ENCODE results near the gene ADAMTS3.

Gene ADAMTS3

GRCh38 chr4:72513227-72513626, 55.8 kb downstream of the ADAMTS3 start:
- no peak overlapping the region for H3K4me3 ChIP-seq (ENCODE audit: low read length in 2 of 2)
- H3K27me3 ChIP-seq (ENCODE audit: control insufficient read depth in 1 of 2, insufficient read depth in 2 of 2, low read length in 2 of 2): no peaks in the 10 kb centered on the region
- H3K4me1 ChIP-seq (ENCODE audit: control insufficient read depth, insufficient read depth, low read length): no peaks in the 10 kb centered on the region
- H3K9me3 ChIP-seq (ENCODE audit: control insufficient read depth in 2 of 2, low read length in 2 of 2): no peaks in the 10 kb centered on the region
- H3K9ac ChIP-seq (ENCODE audit: low read length in 2 of 2): no peak overlapping the region
- no peak overlapping the region for H3K27ac ChIP-seq (ENCODE audit: low read length)
- H3K36me3 ChIP-seq (ENCODE audit: control insufficient read depth in 2 of 2, insufficient read depth in 2 of 2, low read length in 2 of 2): no peaks in the 10 kb centered on the region

DNA sequence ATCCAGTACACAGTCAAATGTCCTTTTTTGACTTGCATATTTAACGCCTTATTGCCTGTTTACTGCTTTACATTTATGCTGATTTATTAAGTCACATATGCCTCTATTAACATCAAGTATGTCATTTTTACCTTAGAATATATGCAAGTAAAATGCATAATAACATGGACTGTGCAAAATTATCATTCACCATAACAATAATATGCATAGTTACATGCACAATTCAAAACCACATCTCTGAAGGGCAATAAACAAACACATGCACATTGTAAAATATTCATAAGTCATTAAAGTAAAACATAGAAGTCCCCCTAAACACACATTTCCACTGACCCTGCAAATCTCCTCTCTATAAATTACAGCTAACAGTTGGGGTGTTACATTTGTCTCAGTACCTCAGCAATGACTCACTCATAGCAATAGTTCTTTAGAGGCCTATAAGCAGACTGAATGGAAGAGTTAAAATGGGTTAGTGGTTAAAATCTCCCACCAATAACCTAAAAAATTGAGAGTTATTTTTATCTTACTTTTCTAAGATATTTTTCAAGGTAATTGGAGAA, 61.1 kb downstream of the ADAMTS3 start:
- Histone ChIP-seq H3K27me3 (ENCODE audit: control insufficient read depth in 1 of 2, insufficient read depth in 2 of 2, low read length in 2 of 2) (no peaks in the 10 kb centered on the region), H3K4me3 (ENCODE audit: low read length in 2 of 2) (no peak overlapping the region), H3K36me3 (ENCODE audit: control insufficient read depth in 2 of 2, insufficient read depth in 2 of 2, low read length in 2 of 2) (no peaks in the 10 kb centered on the region), H3K9me3 (ENCODE audit: control insufficient read depth in 2 of 2, low read length in 2 of 2) (no peaks in the 10 kb centered on the region), H3K27ac (ENCODE audit: low read length) (no peak overlapping the region), H3K4me1 (ENCODE audit: control insufficient read depth, insufficient read depth, low read length) (no peaks in the 10 kb centered on the region), H3K9ac (ENCODE audit: low read length in 2 of 2) (no peak overlapping the region)

DNA sequence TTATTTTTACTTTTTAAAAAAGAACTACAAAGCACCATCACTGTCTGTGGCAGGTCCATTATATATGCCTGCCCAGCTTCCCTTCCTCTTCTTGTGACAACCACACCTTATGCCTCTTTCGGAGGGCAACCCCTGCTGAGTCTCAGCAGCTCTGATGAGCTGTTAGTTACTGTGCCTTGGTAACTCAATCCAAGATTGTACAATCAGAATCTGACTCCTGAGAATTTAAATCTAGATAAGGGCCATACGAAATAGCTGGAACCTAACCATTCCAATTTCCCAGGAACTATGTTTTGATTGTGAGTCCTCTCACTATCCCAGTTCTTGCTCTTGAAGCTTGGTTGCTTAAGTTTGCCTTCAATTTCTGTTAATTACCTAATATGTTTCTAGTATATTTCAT, 61.9 kb downstream of the ADAMTS3 start:
- Histone ChIP-seq H3K4me3 (ENCODE audit: low read length in 2 of 2) (no peak overlapping the region), H3K27me3 (ENCODE audit: control insufficient read depth in 1 of 2, insufficient read depth in 2 of 2, low read length in 2 of 2) (no peaks in the 10 kb centered on the region), H3K9ac (ENCODE audit: low read length in 2 of 2) (no peak overlapping the region), H3K27ac (ENCODE audit: low read length) (no peak overlapping the region), H3K36me3 (ENCODE audit: control insufficient read depth in 2 of 2, insufficient read depth in 2 of 2, low read length in 2 of 2) (no peaks in the 10 kb centered on the region), H3K4me1 (ENCODE audit: control insufficient read depth, insufficient read depth, low read length) (no peaks in the 10 kb centered on the region), H3K9me3 (ENCODE audit: control insufficient read depth in 2 of 2, low read length in 2 of 2) (no peaks in the 10 kb centered on the region)

- Histone ChIP-seq H3K27me3 (ENCODE audit: control insufficient read depth in 1 of 2, insufficient read depth in 2 of 2, low read length in 2 of 2) (no peaks in the 10 kb centered on the region), H3K4me1 (ENCODE audit: control insufficient read depth, insufficient read depth, low read length) (no peaks in the 10 kb centered on the region), H3K4me3 (ENCODE audit: low read length in 2 of 2) (no peak overlapping the region), H3K9me3 (ENCODE audit: control insufficient read depth in 2 of 2, low read length in 2 of 2) (no peaks in the 10 kb centered on the region), H3K36me3 (ENCODE audit: control insufficient read depth in 2 of 2, insufficient read depth in 2 of 2, low read length in 2 of 2) (no peaks in the 10 kb centered on the region), H3K27ac (ENCODE audit: low read length) (no peak overlapping the region), H3K9ac (ENCODE audit: low read length in 2 of 2) (no peak overlapping the region)
Measured at GRCh38 chr4:72505314-72505744, 63.7 kb downstream of the ADAMTS3 start.

- no peaks in the 10 kb centered on the region for H3K27me3 ChIP-seq (ENCODE audit: control insufficient read depth in 1 of 2, insufficient read depth in 2 of 2, low read length in 2 of 2)
- no peak overlapping the region for H3K4me3 ChIP-seq (ENCODE audit: low read length in 2 of 2)
- H3K36me3 ChIP-seq (ENCODE audit: control insufficient read depth in 2 of 2, insufficient read depth in 2 of 2, low read length in 2 of 2): no peaks in the 10 kb centered on the region
- no peaks in the 10 kb centered on the region for H3K4me1 ChIP-seq (ENCODE audit: control insufficient read depth, insufficient read depth, low read length)
- no peak overlapping the region for H3K27ac ChIP-seq (ENCODE audit: low read length)
- no peak overlapping the region for H3K9ac ChIP-seq (ENCODE audit: low read length in 2 of 2)
- no peaks in the 10 kb centered on the region for H3K9me3 ChIP-seq (ENCODE audit: control insufficient read depth in 2 of 2, low read length in 2 of 2)
Measured at GRCh38 chr4:72500214-72500613, 68.8 kb downstream of the ADAMTS3 start.

- H3K27ac ChIP-seq (ENCODE audit: low read length): no peak overlapping the region
- H3K9ac ChIP-seq (ENCODE audit: low read length in 2 of 2): no peak overlapping the region
- no peaks in the 10 kb centered on the region for H3K9me3 ChIP-seq (ENCODE audit: control insufficient read depth in 2 of 2, low read length in 2 of 2)
- H3K4me1 ChIP-seq (ENCODE audit: control insufficient read depth, insufficient read depth, low read length): no peaks in the 10 kb centered on the region
- H3K27me3 ChIP-seq (ENCODE audit: control insufficient read depth in 1 of 2, insufficient read depth in 2 of 2, low read length in 2 of 2): no peaks in the 10 kb centered on the region
- H3K4me3 ChIP-seq (ENCODE audit: low read length in 2 of 2): no peak overlapping the region
- no peaks in the 10 kb centered on the region for H3K36me3 ChIP-seq (ENCODE audit: control insufficient read depth in 2 of 2, insufficient read depth in 2 of 2, low read length in 2 of 2)
Measured at GRCh38 chr4:72496119-72496518, 72.9 kb downstream of the ADAMTS3 start.

GRCh38 chr4:72494156-72494555, 74.9 kb downstream of the ADAMTS3 start:
- no peaks in the 10 kb centered on the region for H3K36me3 ChIP-seq (ENCODE audit: control insufficient read depth in 2 of 2, insufficient read depth in 2 of 2, low read length in 2 of 2)
- no peak overlapping the region for H3K27ac ChIP-seq (ENCODE audit: low read length)
- no peaks in the 10 kb centered on the region for H3K4me1 ChIP-seq (ENCODE audit: control insufficient read depth, insufficient read depth, low read length)
- no peak overlapping the region for H3K4me3 ChIP-seq (ENCODE audit: low read length in 2 of 2)
- H3K9me3 ChIP-seq (ENCODE audit: control insufficient read depth in 2 of 2, low read length in 2 of 2): no peaks in the 10 kb centered on the region
- no peaks in the 10 kb centered on the region for H3K27me3 ChIP-seq (ENCODE audit: control insufficient read depth in 1 of 2, insufficient read depth in 2 of 2, low read length in 2 of 2)
- H3K9ac ChIP-seq (ENCODE audit: low read length in 2 of 2): no peak overlapping the region

DNA sequence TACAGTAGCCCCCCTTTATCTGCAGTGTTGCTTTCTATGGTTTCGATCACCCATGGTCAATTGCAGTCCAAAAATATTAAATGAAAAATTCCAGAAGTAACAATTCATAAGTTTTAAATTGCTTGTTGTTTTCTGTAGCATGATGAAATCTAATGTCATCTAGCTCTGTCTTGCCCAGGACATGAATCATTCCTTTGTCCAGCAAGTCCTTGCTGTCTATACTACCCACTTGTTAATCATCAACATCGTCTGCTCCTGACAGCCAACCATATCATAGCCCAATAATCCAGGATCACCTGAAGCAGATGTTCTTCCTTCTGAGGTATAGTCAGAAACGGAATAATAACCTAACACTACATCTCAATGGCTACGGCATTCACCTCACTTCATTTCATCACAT, 79.8 kb downstream of the ADAMTS3 start:
- H3K27ac ChIP-seq (ENCODE audit: low read length): no peak overlapping the region
- H3K9me3 ChIP-seq (ENCODE audit: control insufficient read depth in 2 of 2, low read length in 2 of 2): no peaks in the 10 kb centered on the region
- H3K27me3 ChIP-seq (ENCODE audit: control insufficient read depth in 1 of 2, insufficient read depth in 2 of 2, low read length in 2 of 2): no peaks in the 10 kb centered on the region
- no peak overlapping the region for H3K9ac ChIP-seq (ENCODE audit: low read length in 2 of 2)
- H3K4me1 ChIP-seq (ENCODE audit: control insufficient read depth, insufficient read depth, low read length): no peaks in the 10 kb centered on the region
- H3K4me3 ChIP-seq (ENCODE audit: low read length in 2 of 2): no peak overlapping the region
- no peaks in the 10 kb centered on the region for H3K36me3 ChIP-seq (ENCODE audit: control insufficient read depth in 2 of 2, insufficient read depth in 2 of 2, low read length in 2 of 2)

DNA sequence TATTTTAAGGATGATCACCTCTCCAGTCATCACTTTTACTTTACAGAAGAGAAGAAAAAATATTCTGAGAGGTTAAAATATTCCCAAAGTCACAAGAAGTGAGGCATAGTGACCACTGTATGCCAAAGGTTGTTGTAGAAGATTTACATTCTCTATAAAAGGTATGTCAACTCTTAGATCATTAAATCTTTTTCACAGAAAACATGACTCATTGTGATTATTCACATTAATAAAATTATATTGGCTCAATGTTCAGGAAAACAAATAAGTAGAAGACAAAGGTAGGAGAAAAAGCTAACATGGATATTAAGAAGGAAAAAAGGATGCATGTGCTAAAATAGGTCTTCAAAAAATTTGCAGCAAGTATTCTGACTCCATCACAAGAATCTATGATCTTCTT, 82.0 kb downstream of the ADAMTS3 start:
- H3K4me1 ChIP-seq (ENCODE audit: control insufficient read depth, insufficient read depth, low read length): no peaks in the 10 kb centered on the region
- H3K9ac ChIP-seq (ENCODE audit: low read length in 2 of 2): no peak overlapping the region
- H3K27ac ChIP-seq (ENCODE audit: low read length): no peak overlapping the region
- no peak overlapping the region for H3K4me3 ChIP-seq (ENCODE audit: low read length in 2 of 2)
- no peaks in the 10 kb centered on the region for H3K27me3 ChIP-seq (ENCODE audit: control insufficient read depth in 1 of 2, insufficient read depth in 2 of 2, low read length in 2 of 2)
- peaks cover 0 to 3% of the 10 kb centered on the region in 2 donors for H3K9me3 ChIP-seq (ENCODE audit: control insufficient read depth in 2 of 2, low read length in 2 of 2)
- no peaks in the 10 kb centered on the region for H3K36me3 ChIP-seq (ENCODE audit: control insufficient read depth in 2 of 2, insufficient read depth in 2 of 2, low read length in 2 of 2)

GRCh38 chr4:72484981-72485380, 84.0 kb downstream of the ADAMTS3 start:
- Histone ChIP-seq H3K27ac (ENCODE audit: low read length) (no peak overlapping the region), H3K27me3 (ENCODE audit: control insufficient read depth in 1 of 2, insufficient read depth in 2 of 2, low read length in 2 of 2) (no peaks in the 10 kb centered on the region), H3K9ac (ENCODE audit: low read length in 2 of 2) (no peak overlapping the region), H3K4me3 (ENCODE audit: low read length in 2 of 2) (no peak overlapping the region), H3K4me1 (ENCODE audit: control insufficient read depth, insufficient read depth, low read length) (no peaks in the 10 kb centered on the region), H3K9me3 (ENCODE audit: control insufficient read depth in 2 of 2, low read length in 2 of 2) (peaks cover 0 to 3% of the 10 kb centered on the region in 2 donors), H3K36me3 (ENCODE audit: control insufficient read depth in 2 of 2, insufficient read depth in 2 of 2, low read length in 2 of 2) (no peaks in the 10 kb centered on the region)

DNA sequence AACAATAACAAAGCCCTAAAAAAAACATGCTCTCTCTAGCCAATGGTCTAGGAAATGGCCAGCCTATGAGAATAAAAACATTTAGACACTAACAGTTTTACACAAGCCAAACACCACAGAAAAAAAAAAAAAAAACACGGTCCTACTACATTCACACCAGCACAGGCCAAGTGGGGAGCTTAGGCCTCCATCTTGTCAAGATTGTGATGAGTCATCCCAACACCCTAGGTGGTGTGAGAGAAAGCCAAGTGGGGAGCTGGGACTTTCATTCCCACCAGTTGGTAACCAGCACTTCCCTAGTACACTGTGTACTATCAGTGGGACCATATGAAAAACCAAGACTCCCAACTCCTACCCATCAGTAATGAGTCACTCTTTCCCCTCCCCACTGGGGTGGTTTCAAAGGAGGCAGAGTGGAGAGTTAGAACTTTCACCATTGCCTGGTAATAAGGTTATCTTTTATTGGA, 95.6 kb downstream of the ADAMTS3 start:
- H3K9me3 ChIP-seq (ENCODE audit: control insufficient read depth in 2 of 2, low read length in 2 of 2): no peaks in the 10 kb centered on the region
- H3K9ac ChIP-seq (ENCODE audit: low read length in 2 of 2): no peak overlapping the region
- H3K27me3 ChIP-seq (ENCODE audit: control insufficient read depth in 1 of 2, insufficient read depth in 2 of 2, low read length in 2 of 2): no peaks in the 10 kb centered on the region
- no peak overlapping the region for H3K27ac ChIP-seq (ENCODE audit: low read length)
- no peaks in the 10 kb centered on the region for H3K4me1 ChIP-seq (ENCODE audit: control insufficient read depth, insufficient read depth, low read length)
- no peaks in the 10 kb centered on the region for H3K36me3 ChIP-seq (ENCODE audit: control insufficient read depth in 2 of 2, insufficient read depth in 2 of 2, low read length in 2 of 2)
- no peak overlapping the region for H3K4me3 ChIP-seq (ENCODE audit: low read length in 2 of 2)
